IMR-90 (cell line): ENCODE measurements around the gene FGF9. TPM values are rescaled to one million over a fixed set of nuclear protein-coding genes. Genes with fewer than 3 reads are reported as not detected.

Experiments used
- ATAC-seq: fragments of 200-7000 bp; cut with Tn5 transposase; 2 replicates; pipeline ENCODE4 v1.9.1; 2020; ENCODE audit warnings: low read depth, mild to moderate bottlenecking, moderate library complexity
- BruUV-seq: library from RNA; stranded (reverse); fragments of 400-500 nt; replicated peaks from 2 replicates; lab custom pipeline; 2021; lab: Mats Ljungman, UMichigan
- CTCF ChIA-PET: fragments of 300-600 bp; formaldehyde crosslinking; extraction: SDS; loops from one replicate; lab custom pipeline; 2021; ENCODE audit warnings: antibody characterized with exemption; lab: Yijun Ruan, JAX
- POLR2A ChIA-PET: fragments of 300-600 bp; sonication (Branson Sonifier 250); formaldehyde crosslinking; loops from one replicate; lab custom pipeline; 2022; ENCODE audit warnings: antibody characterized with exemption; ENCODE audit not compliant: unreplicated experiment; lab: Charles Lee
- DNase-seq: peaks from one replicate; pipeline ENCODE4 v3.0.0; 2013
- H2AFZ ChIP-seq: replicated peaks from 2 replicates; pipeline ENCODE3; 2013; ENCODE audit warnings: low read length, mild to moderate bottlenecking; ENCODE audit not compliant: poor library complexity
- H2AK5ac ChIP-seq: 2 replicates; pipeline ENCODE4 v1.6.1; 2013; ENCODE audit warnings: low read depth, low read length, inconsistent platforms
- H2AK9ac ChIP-seq: replicated peaks from 2 replicates; pipeline ENCODE3; 2013; ENCODE audit warnings: mild to moderate bottlenecking, low read depth, low read length, moderate library complexity; ENCODE audit not compliant: poor library complexity
- H2BK120ac ChIP-seq: 2 replicates; pipeline ENCODE4 v1.6.1; 2013; ENCODE audit warnings: low read depth, low read length, inconsistent platforms
- H2BK15ac ChIP-seq: 3 replicates; pipeline ENCODE4 v1.6.1; 2013; ENCODE audit warnings: low read depth, low read length, inconsistent platforms
- H2BK20ac ChIP-seq: 2 replicates; pipeline ENCODE4 v1.6.1; 2013; ENCODE audit warnings: low read depth, mild to moderate bottlenecking, inconsistent platforms, low read length, moderate library complexity
- H2BK5ac ChIP-seq: 2 replicates; pipeline ENCODE4 v1.6.1; 2013; ENCODE audit warnings: mild to moderate bottlenecking, low read depth, low read length, inconsistent platforms; ENCODE audit not compliant: poor library complexity, severe bottlenecking
- H3K14ac ChIP-seq: replicated peaks from 2 replicates; pipeline ENCODE4 v1.6.1; 2013; ENCODE audit warnings: low read depth, low read length, inconsistent platforms
- H3K18ac ChIP-seq: 2 replicates; pipeline ENCODE4 v1.6.1; 2013; ENCODE audit warnings: low read depth, low read length, control low read depth
- H3K23ac ChIP-seq: 2 replicates; pipeline ENCODE4 v1.6.1; 2013; ENCODE audit warnings: low read depth, low read length, inconsistent platforms
- H3K27ac ChIP-seq: 2 replicates; pipeline ENCODE4 v1.5.1; 2013; ENCODE audit warnings: mild to moderate bottlenecking, control low read depth, low read length; ENCODE audit not compliant: insufficient read depth
- H3K27me3 ChIP-seq: 2 replicates; pipeline ENCODE4 v1.6.1; 2013; ENCODE audit warnings: low read length; ENCODE audit not compliant: control insufficient read depth, insufficient read depth
- H3K36me3 ChIP-seq: 2 replicates; pipeline ENCODE4 v1.6.1; 2013; ENCODE audit warnings: low read length, mixed read lengths; ENCODE audit not compliant: control insufficient read depth, insufficient read depth
- H3K4ac ChIP-seq: 2 replicates; pipeline ENCODE4 v1.6.1; 2013; ENCODE audit warnings: low read depth, low read length, inconsistent platforms
- H3K4me1 ChIP-seq: 2 replicates; pipeline ENCODE4 v1.6.1; 2013; ENCODE audit warnings: low read length, mixed read lengths; ENCODE audit not compliant: control insufficient read depth, insufficient read depth
- H3K4me2 ChIP-seq: 2 replicates; pipeline ENCODE4 v1.6.1; 2013; ENCODE audit warnings: low read depth, mild to moderate bottlenecking, control low read depth, low read length, moderate library complexity
- H3K4me3 ChIP-seq: 2 replicates; pipeline ENCODE4 v1.5.1; 2013; ENCODE audit warnings: low read depth, mild to moderate bottlenecking, control low read depth, low read length, moderate library complexity; ENCODE audit not compliant: insufficient read depth
- H3K56ac ChIP-seq: 2 replicates; pipeline ENCODE4 v1.6.1; 2013; ENCODE audit warnings: low read length, inconsistent platforms; ENCODE audit not compliant: insufficient read depth; ENCODE audit errors: extremely low read depth
- H3K79me1 ChIP-seq, 2 experiments: 2 replicates each; pipeline ENCODE4 v1.6.1; 2013; ENCODE audit warnings: low read length in 2 of 2, inconsistent platforms in 1 of 2, low read depth in 1 of 2
- H3K9ac ChIP-seq: 2 replicates; pipeline ENCODE4 v1.6.1; 2013; ENCODE audit warnings: low read depth, low read length, control low read depth
- H3K9me1 ChIP-seq: 2 replicates; pipeline ENCODE4 v1.6.1; 2013; ENCODE audit warnings: low read length, inconsistent platforms; ENCODE audit not compliant: insufficient read depth
- H3K9me3 ChIP-seq: 2 replicates; pipeline ENCODE4 v1.6.1; 2013; ENCODE audit warnings: low read length; ENCODE audit not compliant: control insufficient read depth, insufficient read depth
- H4K20me1 ChIP-seq: 2 replicates; pipeline ENCODE4 v1.6.1; 2013; ENCODE audit warnings: low read length, inconsistent platforms; ENCODE audit not compliant: insufficient read depth
- H4K5ac ChIP-seq: 2 replicates; pipeline ENCODE4 v1.6.1; 2013; ENCODE audit warnings: mild to moderate bottlenecking, low read depth, low read length, control low read depth
- H4K8ac ChIP-seq, 2 experiments: 2 replicates each; pipeline ENCODE4 v1.6.1; 2013; ENCODE audit warnings: low read depth in 2 of 2, low read length in 2 of 2, control low read depth in 1 of 2, inconsistent platforms in 1 of 2
- H4K91ac ChIP-seq: 2 replicates; pipeline ENCODE4 v1.6.1; 2013; ENCODE audit warnings: low read depth, low read length, inconsistent platforms; ENCODE audit not compliant: insufficient read depth
- CEBPB ChIP-seq: IDR thresholded peaks from 2 replicates; pipeline ENCODE4 v1.6.1; 2012; ENCODE audit warnings: low read depth, low read length, improper control_type of control experiment
- CHD1 ChIP-seq: IDR thresholded peaks from 2 replicates; pipeline ENCODE4 v1.6.1; 2012; ENCODE audit warnings: low read depth, low read length, improper control_type of control experiment
- FOS ChIP-seq: fragments of 150-350 bp; IDR thresholded peaks from 2 replicates; pipeline ENCODE4 v1.6.1; 2016; ENCODE audit warnings: low read depth, low read length
- MAFK ChIP-seq: IDR thresholded peaks from 2 replicates; pipeline ENCODE4 v1.6.1; 2012; ENCODE audit warnings: low read depth, low read length, improper control_type of control experiment
- MAZ ChIP-seq: IDR thresholded peaks from 2 replicates; pipeline ENCODE4 v1.6.1; 2012; ENCODE audit warnings: low read depth, mild to moderate bottlenecking, low read length, improper control_type of control experiment, moderate library complexity, borderline replicate concordance
- MXI1 ChIP-seq: IDR thresholded peaks from 2 replicates; pipeline ENCODE4 v1.6.1; 2012; ENCODE audit warnings: low read depth, mild to moderate bottlenecking, low read length, moderate library complexity, borderline replicate concordance
- NFE2L2 ChIP-seq: fragments of 150-350 bp; IDR thresholded peaks from 2 replicates; pipeline ENCODE4 v1.6.1; 2016; ENCODE audit warnings: low read depth, mild to moderate bottlenecking, low read length
- POLR2A ChIP-seq: IDR thresholded peaks from 2 replicates; pipeline ENCODE4 v1.6.1; 2012; ENCODE audit warnings: mild to moderate bottlenecking, low read depth, low read length
- RAD21 ChIP-seq: IDR thresholded peaks from 2 replicates; pipeline ENCODE4 v1.6.1; 2012; ENCODE audit warnings: low read length, improper control_type of control experiment
- RCOR1 ChIP-seq: IDR thresholded peaks from 2 replicates; pipeline ENCODE4 v1.6.1; 2012; ENCODE audit warnings: mild to moderate bottlenecking, low read length, improper control_type of control experiment; ENCODE audit not compliant: insufficient replicate concordance
- RFX5 ChIP-seq: IDR thresholded peaks from 2 replicates; pipeline ENCODE4 v1.8.0; 2012; ENCODE audit warnings: low read depth, mild to moderate bottlenecking, low read length, moderate library complexity
- WGBS, 2 experiments: methylation state at CpG; one replicate each; pipeline versions ENCODE4 v1.1.5 to v1.1.7; 2013; ENCODE audit warnings: missing lambda C conversion rate in 2 of 2; ENCODE audit not compliant: insufficient read length in 1 of 2; ENCODE audit errors: extremely low coverage in 2 of 2; 5-methylcytosine and 5-hydroxymethylcytosine counted together
- dilution Hi-C: fragments of 300-500 bp; cut with HindIII; formaldehyde crosslinking; loops from one replicate; pipeline ENCODE4 v1.14.3; 2018; ENCODE audit warnings: low sequenced_read_pairs; ENCODE audit not compliant: unreplicated experiment
- in situ Hi-C: fragments of 300-500 bp; cut with MboI; formaldehyde crosslinking; loops from 3 replicates; pipeline ENCODE4 v1.14.3; 2019; ENCODE audit warnings: low sequenced_read_pairs, inconsistent platforms, mixed read lengths
- intact Hi-C: fragments of 100-400 bp; cut with micrococcal nuclease; formaldehyde crosslinking; loops from 2 replicates; pipeline ENCODE4 v1.10.0; 2022
- polyA plus RNA-seq, 3 experiments: library from polyadenylated mRNA; depleted of rRNA; stranded (reverse); fragments of >200 nt; gene quantifications; 2 replicates each; pipeline ENCODE4 v1.2.3, GENCODE V29; 2012; ENCODE audit warnings: low replicate concordance in 1 of 3
- total RNA-seq: library from RNA; depleted of rRNA; stranded (reverse); fragments of >200 nt; gene quantifications from 2 replicates; pipeline ENCODE4 v1.2.3, GENCODE V29; 2012
- TF ChIP-seq, protein P1 (sequence below): fragments of 150-350 bp; IDR thresholded peaks from 2 replicates; pipeline ENCODE4 v1.6.1; 2017; ENCODE audit warnings: mild to moderate bottlenecking, antibody characterized with exemption, low read length, low read depth
- TF ChIP-seq, protein P2 (sequence below): conservative IDR thresholded peaks from 2 replicates; pipeline ENCODE4 v1.5.1; 2012; ENCODE audit warnings: mild to moderate bottlenecking, low read depth, low read length, improper control_type of control experiment

FGF9 gene
- total and polyA plus RNA-seq, 2 of the 4 experiments (the other 2 are of a cell fraction), result under 0.01 to 0.05 TPM

DNA sequence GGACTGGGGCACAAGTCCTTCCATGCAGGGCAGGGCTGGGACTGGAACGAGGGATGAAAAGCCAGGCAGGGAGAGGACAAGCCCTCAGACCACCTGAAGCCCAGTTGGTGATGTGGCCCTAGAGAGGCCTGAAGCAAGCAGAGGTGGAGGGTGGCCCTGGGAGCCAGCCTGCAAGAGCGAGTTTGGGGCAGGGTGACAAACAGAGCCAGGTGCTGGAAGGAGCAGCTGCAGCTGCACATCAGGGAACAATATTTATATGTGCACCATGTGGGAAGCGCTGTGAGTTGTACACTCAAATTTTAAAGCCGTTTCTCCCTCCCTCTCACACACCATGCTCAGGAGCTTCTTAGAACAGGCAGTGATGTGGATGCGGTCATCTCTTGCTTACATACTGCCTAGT is 67.8 kb downstream of the FGF9 start:
- intact Hi-C loops, result no loop called here
- 71% methylated on average over 1 of the region's 5 CpGs; no CpG with 5 or more reads in 1 of the 2 experiments for WGBS, 2 experiments
- BruUV-seq, result no TSS peak
- Histone ChIP-seq H3K56ac (no peak overlapping the region), H3K9me1 (no peaks in the 10 kb centered on the region; the same call in 1 of the 2 replicates), H3K14ac (no peak overlapping the region), H3K36me3 (no peaks in the 10 kb centered on the region), H3K23ac (no peak overlapping the region), H4K20me1 (no peaks in the 10 kb centered on the region), H4K8ac (no peak overlapping the region), H3K4ac (no peak overlapping the region; the same call in 1 of the 2 replicates), H3K9me3 (no peaks in the 10 kb centered on the region), H3K79me1 (no peaks in the 10 kb centered on the region), H2BK5ac (no peak overlapping the region), H4K91ac (0 out of 2 replicates have a peak overlapping the region, but pooled peaks have one; percentile 3), H3K27ac (no peak overlapping the region), H2AFZ (no peak overlapping the region), H3K9ac (no peak overlapping the region), H3K27me3 (peaks cover 4% of the 10 kb centered on the region), H3K4me3 (no peak overlapping the region), H3K18ac (no peak overlapping the region), H2BK120ac (peak overlapping the region; percentile 33), H2AK9ac (no peak overlapping the region), H2BK15ac (no peak overlapping the region), H3K4me2 (no peak overlapping the region), H2AK5ac (peak overlapping the region; percentile 15; the same call in 1 of the 2 replicates), H3K4me1 (peaks cover 12% of the 10 kb centered on the region), H4K5ac (no peak overlapping the region), H2BK20ac (no peak overlapping the region)
- CTCF ChIA-PET, result no interaction called here
- no peak for TF ChIP-seq MAZ
- TF ChIP-seq, protein P1, sequence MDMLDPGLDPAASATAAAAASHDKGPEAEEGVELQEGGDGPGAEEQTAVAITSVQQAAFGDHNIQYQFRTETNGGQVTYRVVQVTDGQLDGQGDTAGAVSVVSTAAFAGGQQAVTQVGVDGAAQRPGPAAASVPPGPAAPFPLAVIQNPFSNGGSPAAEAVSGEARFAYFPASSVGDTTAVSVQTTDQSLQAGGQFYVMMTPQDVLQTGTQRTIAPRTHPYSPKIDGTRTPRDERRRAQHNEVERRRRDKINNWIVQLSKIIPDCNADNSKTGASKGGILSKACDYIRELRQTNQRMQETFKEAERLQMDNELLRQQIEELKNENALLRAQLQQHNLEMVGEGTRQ, result no peak
- TF ChIP-seq CHD1, result no peak
- TF ChIP-seq RAD21, result no peak
- no peak for TF ChIP-seq RFX5
- no peak for TF ChIP-seq POLR2A
- no peak for TF ChIP-seq MAFK
- TF ChIP-seq MXI1, result no peak
- TF ChIP-seq CEBPB, result no peak
- TF ChIP-seq, protein P2, sequence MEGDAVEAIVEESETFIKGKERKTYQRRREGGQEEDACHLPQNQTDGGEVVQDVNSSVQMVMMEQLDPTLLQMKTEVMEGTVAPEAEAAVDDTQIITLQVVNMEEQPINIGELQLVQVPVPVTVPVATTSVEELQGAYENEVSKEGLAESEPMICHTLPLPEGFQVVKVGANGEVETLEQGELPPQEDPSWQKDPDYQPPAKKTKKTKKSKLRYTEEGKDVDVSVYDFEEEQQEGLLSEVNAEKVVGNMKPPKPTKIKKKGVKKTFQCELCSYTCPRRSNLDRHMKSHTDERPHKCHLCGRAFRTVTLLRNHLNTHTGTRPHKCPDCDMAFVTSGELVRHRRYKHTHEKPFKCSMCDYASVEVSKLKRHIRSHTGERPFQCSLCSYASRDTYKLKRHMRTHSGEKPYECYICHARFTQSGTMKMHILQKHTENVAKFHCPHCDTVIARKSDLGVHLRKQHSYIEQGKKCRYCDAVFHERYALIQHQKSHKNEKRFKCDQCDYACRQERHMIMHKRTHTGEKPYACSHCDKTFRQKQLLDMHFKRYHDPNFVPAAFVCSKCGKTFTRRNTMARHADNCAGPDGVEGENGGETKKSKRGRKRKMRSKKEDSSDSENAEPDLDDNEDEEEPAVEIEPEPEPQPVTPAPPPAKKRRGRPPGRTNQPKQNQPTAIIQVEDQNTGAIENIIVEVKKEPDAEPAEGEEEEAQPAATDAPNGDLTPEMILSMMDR, result no peak
- no peak for TF ChIP-seq FOS
- TF ChIP-seq RCOR1, result no peak
- TF ChIP-seq NFE2L2, result no peak
- DNase-seq, result no peak
- ATAC-seq, result no peak
- in situ Hi-C loops, result no loop called here
- POLR2A ChIA-PET, result no interaction called here
- dilution Hi-C loops, result no loop called here
